ENCODE results near the gene RGMB.
A peak's percentile ranks its signal among the peaks of the same experiment; 100 is the strongest.
"Not testable (repeated sequence)": the region's sequence is repeated elsewhere in the genome, so short reads cannot be mapped to it uniquely, and the experiment has no call there.

Gene RGMB

DNA sequence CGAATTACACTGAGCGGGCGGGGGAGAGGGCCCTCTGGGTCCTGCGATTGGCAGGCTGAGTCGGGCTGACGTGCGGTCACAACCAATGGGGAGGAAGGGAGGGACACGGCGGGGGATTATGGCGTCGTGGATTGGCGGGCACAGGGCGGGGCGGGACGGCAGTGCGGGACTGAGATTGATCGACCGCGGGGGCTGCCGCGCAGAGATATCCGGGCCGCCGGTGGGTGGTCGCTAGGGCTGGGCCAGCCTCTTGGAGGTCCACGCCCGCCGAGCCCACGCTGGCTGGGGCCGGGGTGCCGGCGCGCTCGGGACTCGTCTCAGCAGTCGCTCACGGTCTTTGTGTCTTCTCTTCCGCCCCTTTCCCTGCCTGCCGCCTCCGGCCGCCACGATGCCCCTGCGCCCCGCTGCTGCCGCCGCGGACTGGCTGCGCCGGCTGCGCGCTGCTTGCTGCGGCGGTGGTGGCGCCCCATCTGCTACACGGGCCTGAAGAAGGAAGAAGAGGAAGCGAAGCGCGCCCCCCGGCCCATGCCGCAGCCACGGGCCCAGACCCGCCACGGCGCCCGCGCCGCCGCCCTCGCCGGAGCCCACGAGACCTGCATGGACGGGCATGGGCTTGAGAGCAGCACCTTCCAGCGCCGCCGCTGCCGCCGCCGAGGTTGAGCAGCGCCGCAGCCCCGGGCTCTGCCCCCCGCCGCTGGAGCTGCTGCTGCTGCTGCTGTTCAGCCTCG, at the start of gene RGMB:
Gene RGMB (plus strand): TSS at position 200 of the 728 bp plus-strand sequence. CDS start 408 bp downstream, at position 608.
- DNase-seq: peak; percentile 93 to 95

- DNase-seq: no peak
These were observed 47.2 kb upstream of the RGMB start for GRCh38 chr5:98726258-98726657.

GRCh38 chr5:98727686-98728085, 45.8 kb upstream of the RGMB start:
- no peak for DNase-seq

GRCh38 chr5:98734646-98735045, 38.8 kb upstream of the RGMB start:
- peak in 1 of 2 experiments; percentile 1 for DNase-seq

GRCh38 chr5:98735806-98736507, 37.5 kb upstream of the RGMB start:
- no peak for DNase-seq

DNA sequence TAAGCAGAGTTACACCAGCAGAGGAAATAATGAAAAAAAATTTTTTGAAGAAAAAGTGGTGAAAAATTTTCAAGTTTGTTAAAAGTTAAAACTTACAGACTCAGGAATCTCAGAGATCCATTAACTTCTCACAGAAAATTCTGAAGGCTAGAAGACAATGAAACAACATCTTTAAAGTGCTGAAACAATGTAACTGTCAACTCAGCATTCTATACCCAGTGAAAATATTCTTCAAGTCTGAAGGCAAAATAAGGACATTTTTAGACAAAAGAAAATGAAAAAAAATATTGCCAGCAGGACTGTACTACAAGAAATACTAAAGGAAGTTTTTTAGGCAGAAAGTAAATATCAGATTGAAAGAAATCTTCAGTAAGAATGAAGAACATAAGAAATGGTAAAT, 36.7 kb upstream of the RGMB start:
- no peak for DNase-seq

DNA sequence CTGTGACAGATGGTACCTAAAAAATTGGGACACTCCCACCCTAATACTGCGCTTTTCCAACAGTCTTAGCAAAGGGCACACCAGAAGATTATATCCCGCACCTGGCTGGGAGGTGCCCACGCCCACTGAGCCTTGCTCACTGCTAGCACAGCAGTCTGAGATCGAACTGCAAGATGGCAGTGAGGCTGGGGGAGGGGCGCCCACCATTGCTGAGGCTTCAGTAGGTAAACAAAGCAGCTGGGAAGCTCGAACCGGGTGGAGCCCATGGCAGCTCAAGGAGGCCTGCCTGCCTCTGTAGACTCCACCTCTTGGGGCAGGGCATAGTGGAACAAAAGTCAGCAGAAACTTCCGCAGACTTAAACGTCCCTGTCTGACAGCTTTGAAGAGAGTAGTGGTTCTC, 36.0 kb upstream of the RGMB start:
- not testable (repeated sequence) for DNase-seq

DNA sequence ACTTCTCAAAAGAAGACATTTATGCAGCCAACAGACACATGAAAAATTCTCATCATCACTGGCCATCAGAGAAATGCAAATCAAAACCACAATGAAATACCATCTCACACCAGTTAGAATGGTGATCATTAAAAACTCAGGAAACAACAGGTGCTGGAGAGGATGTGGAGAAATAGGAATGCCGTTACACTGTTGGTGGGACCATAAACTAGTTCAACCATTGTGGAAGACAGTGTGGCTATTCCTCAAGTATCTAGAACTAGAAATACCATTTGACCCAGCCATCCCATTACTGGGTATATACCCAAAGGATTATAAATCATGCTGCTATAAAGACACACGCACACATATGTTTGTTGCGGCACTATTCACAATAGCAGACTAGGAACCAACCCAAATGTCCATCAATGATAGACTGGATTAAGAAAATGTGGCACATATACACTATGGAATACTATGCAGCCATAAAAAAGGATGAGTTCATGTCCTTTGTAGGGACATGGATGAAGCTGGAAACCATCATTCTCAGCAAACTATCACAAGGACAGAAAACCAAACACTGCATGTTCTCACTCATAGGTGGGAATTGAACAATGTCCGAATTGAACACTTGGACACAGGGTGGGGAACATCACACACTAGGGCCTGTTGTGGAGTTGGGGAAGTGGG, 34.8 kb upstream of the RGMB start:
- not testable (repeated sequence) for DNase-seq

DNA sequence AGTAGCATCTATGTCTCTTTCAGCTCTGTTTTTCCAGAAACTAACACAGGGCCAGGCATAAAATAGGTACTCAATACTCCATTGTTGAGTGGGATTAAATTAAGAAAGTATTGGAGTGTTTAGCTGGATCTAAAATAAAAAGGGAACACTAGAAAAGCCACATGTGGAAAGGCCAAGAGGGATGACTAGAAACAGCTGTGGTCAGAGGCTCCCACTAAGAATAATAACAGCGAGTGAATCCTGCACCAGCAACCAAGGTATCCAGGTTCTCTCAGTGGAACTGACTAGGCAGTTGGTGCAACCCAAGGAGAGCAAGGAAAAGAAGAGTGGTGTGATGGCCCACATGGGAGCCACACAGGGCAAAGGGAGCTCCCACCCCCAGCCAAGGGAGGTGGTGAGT, 31.5 kb upstream of the RGMB start:
- no peak for DNase-seq

GRCh38 chr5:98742396-98743073, 30.9 kb upstream of the RGMB start:
- no peak for DNase-seq

DNA sequence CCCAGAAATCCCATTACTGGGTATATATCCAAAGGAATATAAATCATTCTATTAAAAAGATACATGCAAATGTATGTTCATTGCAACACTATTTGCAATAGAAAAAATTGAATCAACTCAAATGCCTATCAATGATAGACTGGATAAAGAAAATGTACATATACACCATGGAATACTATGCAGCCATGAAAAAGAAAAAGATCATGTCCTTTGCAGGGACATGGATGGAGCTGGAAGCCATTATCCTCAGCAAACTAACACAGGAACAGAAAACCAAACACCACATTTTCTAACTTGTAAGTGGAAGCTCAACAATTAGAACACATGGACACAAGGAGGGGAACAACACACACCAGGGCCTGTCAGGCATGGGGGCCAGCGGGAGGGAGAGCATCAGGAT, 25.2 kb upstream of the RGMB start:
- DNase-seq: not testable (repeated sequence)

- DNase-seq: no peak
These were observed 24.4 kb upstream of the RGMB start for GRCh38 chr5:98749046-98749445.

DNA sequence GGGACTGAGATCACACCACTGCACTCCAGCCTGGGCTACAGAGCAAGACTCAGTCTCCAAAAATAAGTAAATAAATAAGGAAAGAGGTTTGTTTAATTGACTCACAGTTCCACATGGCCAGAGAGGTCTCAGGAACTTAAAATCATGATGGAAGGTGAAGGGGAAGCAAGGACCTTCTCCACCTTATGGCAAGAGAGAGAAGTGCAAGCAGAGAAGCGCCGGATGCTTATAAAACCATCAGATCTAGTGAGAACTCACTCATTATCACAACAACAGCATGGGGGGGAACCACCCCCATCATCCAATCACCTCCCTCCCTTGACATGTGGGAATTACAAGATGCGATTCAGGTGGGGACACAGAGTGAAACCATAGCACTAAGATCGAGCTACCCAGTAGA, 22.8 kb upstream of the RGMB start:
- DNase-seq: peak; percentile 42 to 51

DNA sequence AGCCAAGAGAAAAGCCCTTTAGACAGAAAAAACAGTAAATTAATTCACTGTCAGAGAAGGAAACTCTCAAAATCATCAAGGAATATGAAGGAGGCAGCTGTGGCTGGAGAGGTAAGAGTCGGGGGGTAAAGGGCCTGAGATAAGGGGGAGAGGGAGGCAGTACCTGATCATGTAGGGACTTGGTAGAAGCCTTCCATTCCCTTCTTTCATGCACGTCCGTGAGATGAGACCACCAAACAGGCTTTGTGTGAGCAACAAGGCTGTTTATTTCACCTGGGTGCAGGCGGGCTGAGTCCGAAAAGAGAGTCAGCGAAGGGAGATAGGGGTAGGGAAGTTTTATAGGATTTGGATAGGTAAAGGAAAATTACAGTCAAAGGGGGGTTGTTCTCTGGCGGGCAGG, 21.1 kb upstream of the RGMB start:
- not testable (repeated sequence) for DNase-seq

DNA sequence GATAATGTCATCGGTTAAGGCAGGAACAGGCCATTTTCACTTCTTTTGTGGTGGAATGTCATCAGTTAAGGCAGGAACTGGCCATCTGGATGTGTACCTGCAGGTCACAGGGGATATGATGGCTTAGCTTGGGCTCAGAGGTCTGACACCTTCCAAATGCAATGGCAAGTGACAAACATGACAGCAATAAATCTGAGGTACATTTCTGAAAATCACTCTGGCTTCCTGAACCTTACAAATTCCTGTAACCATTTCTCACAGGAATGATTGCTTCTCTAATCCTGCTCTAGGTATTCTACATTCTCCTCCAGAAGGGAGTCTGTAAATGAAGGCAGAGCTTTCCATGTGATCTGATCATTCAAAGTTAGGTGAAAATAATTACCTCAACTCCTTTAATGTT, 20.7 kb upstream of the RGMB start:
- DNase-seq: not testable (repeated sequence)

GRCh38 chr5:98753507-98753906, 20.0 kb upstream of the RGMB start:
- DNase-seq: no peak

DNA sequence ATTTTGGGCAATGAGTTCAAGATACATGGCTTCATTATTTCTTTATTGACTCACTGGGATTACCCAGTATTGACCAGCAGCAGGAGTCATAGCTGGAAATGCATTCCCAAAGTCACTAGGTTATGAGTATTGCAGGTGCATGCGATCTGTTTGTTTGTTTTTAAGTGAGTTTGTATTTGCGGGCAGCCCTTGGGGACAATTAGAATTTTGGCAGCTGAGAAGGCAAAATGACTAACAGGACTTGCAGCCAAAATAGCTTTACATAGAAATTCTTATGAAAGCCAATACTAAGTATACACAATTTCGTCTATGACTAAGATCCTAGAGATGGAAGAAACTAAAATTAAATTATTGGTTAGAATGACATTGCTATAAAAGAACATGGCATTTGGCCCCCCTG, 18.1 kb upstream of the RGMB start:
- no peak for DNase-seq

DNA sequence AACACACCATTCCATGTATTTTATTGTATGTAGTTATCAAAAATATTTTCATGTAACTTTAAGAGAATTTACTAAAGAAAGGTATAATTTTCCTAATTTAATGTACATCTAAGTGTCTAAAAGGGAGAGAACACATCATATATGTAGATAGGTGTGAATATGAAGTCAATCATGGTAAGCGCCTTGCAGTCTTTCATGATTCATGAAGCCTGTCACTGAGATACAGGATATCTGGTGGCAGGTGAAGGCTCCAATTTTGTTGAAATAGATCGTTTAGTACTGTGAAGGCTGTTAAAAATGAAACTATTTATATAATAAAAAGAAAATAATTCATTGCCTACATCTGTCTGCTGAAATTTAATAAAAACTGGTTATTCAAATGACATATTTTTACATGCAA, 15.5 kb upstream of the RGMB start:
- DNase-seq: no peak

DNA sequence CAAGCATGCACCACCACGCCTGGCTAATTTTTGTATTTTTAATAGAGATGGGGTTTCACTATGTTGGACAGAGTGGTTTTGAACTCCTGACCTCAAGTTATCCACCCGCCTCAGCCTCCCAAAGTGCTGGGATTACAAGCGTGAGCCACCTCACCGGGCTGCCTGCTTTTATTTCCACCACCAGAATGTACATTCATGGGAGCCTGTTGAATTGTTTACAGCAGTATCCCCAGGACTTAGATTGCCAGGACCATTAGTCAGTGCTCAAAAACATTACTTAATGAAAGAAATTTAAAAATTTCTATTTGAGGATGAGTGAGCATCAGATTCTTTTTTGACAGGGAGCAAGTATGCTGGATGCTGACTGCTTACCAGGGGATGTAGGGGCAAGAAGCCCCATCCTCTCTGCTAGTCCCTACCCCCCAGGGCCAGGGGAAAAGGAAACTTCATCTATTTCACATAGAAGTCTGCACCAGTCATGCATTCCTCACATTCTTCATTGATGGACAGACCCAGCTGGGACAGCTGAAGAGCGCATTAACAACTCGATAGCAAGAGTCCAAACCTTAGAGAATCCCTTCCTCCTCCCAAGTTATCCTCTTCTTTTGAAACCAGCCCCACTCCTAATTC, 10.3 kb upstream of the RGMB start:
- no peak for DNase-seq

DNA sequence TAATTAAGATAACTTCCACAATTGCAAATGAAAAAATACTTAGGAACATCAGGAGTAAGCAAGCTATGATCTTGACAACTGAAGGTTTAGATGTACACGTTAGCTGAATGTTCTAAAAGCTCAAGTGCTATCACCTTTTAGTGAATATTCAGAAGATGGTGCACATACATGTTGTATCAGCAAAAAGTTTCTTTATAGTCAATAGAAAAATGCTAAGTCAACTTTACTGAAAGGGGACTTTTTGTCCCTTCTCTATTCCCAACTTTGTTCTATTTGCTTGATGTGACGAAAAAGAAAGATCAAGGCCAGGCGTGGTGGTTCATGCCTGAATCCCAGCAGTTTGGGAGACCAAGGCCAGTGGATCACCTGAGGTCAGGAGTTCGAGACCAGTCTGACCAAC, 7.6 kb upstream of the RGMB start:
- DNase-seq: no peak

- DNase-seq: no peak
These were observed 5.9 kb upstream of the RGMB start for GRCh38 chr5:98767581-98767980.

DNA sequence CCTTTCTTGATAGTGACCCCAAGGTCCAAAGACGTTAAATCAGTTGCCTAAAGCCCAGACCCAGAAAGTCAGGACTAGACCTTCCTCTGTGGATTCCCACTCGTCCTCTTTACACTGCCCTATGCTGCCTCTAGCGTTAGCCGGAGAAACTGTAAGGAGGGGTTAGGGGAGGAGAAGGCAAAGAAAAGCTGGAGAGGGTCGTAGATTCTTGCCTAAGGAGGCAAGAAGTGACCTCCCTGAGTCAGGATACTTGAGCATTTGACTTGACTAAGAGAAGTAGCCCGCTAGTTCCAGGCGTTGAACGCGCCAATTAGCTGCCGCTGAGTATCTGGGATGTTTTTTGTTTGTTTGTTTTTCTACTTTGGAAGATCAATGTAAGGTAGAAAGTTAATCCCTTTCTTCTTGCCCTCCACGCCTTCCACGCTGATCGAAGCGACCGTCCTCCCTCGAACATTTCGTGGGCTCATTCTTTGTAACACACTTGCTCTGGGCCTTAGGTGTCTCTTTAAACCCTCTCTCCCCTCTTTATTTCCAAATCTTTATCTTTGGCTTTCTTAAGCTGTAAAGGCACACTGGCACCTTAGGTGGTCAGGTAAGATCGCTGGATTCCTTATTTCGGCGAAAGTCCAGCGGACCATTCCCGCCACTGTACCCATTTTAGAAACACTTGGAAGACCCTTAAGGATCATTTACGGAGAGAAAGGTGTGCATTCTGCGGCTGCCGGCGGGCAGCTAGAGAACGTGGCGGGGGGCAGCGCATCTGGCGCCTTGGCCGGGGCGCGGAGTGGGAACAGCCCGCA, 5.1 kb upstream of the RGMB start:
- peak; percentile 56 to 83 for DNase-seq

Measured in Kasumi-1 (cell line).